Dedifferentiated amniotic fluid mesenchymal stem cell (primary cell): ENCODE measurements around the gene PTPN7.
"Not testable (repeated sequence)": the region's sequence is repeated elsewhere in the genome, so short reads cannot be mapped to it uniquely, and the experiment has no call there.

Source experiments
- DNase-seq: peaks from one replicate; pipeline ENCODE4 v3.0.0-alpha.2; 2016; ENCODE audit errors: extremely low spot score

PTPN7 gene

DNA sequence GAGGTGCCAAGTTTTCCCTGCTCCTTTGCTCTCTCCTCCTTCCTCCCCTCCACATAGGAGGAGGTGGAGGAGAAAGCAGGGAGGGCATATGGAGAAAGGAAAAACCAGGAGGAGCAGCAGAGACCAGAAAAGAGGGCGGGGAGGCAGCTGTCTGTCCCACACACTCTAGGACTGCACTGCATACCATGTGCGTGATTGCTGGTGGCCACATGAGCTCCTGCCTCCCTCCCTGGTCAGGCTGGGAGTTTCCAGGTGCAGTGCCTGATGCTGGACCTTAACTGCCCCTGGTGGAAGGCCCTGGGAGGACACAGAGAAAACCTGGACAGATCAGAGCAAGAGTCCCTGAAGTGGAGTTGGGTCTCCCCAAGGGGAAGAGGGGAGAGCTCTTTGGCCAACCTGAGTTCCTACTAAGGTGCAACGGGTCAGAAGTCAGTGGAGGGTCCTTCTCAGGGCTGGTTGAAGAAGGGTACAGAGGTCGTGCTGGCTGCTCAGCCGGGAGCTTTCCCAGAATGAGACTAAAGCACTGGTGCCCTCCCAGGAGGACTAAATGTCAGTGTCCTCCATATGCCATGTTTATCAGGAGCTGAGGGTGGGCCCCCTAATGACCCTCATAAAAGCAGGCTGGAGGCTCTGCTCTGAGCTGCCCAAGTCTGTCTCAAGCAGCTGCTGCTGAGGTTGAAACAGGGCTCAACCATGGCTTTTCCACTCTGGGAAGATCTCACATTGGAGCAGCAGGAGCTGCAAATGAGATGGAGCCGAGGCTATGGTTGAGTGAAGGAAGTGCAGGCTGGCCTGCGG is 29.7 kb upstream of the PTPN7 start:
- no peak for DNase-seq

GRCh38 chr1:202189001-202189790 is 28.8 kb upstream of the PTPN7 start:
- DNase-seq, result peak; percentile 51

DNA sequence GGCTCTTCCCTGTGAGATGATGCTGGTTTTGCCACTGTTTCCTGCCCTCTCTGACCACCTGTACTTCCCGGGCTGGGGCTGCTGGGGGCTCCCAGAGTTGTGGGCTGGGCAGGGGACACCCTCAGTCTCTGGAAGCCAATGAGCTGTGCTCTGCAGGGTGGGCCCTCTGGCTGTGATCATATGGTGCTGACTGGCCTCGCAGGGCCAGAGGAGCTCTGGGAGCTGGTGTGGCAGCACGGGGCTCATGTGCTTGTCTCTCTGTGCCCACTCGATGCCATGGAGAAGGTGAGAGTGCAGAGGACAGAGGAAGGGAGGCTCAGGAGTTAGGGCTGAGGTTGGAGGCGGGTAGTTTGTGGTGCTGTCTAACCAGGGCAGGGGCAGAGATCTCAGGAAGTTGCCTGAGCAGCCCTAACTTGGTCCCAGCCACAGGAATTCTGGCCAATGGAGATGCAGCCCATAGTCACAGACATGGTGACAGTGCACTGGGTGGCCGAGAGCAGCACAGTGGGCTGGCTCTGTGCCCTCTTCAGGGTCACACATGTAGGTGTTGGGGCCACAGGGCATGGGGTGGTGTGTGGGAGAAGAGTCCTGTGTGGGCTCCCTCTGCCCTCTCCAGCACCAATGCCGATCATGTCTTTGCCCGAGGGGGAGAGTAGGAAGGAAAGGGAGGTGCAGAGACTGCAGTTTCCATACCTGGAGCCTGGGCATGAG is 27.4 kb upstream of the PTPN7 start:
- DNase-seq, result no peak

GRCh38 chr1:202187041-202187671 is 26.8 kb upstream of the PTPN7 start:
- no peak for DNase-seq

- DNase-seq, result no peak
These were observed 25.9 kb upstream of the PTPN7 start for GRCh38 chr1:202186327-202186726.

DNA sequence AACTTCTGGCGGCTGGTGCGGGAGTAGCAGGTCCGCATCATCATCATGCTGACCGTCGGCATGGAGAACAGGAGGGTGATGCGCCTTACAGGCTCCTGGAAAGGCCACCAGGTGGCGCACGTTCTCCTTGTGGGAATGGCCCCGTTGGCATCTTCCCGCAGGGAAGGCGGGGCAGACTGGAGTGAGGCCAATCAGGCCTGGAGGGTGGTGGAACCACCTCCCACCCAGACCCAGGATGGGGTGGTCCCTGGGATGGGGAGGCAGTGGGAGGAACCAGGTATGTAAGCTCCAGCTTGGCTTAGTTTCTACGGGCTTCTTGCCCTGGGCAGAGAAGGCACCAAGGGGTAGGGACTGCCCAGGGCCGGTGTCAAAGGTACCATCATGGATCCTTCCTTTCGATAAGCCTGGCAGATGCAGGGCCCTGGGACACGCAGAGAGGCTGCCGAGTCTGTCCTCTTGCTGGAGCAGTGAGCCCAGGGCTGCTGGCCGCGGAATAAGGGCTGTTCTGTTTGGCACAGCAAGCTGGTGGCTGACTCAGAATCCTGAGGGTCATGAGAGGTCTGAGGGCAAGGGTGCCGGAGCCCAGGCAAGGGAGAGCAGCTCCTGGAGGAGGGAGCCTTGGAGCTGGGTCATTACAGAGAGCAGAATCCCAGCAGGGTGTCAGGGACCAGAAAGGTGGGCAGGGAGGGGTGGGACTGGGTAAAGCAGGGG is 24.5 kb upstream of the PTPN7 start:
- peak; percentile 80 for DNase-seq

GRCh38 chr1:202182040-202182877 is 21.9 kb upstream of the PTPN7 start:
- DNase-seq, result no peak

DNA sequence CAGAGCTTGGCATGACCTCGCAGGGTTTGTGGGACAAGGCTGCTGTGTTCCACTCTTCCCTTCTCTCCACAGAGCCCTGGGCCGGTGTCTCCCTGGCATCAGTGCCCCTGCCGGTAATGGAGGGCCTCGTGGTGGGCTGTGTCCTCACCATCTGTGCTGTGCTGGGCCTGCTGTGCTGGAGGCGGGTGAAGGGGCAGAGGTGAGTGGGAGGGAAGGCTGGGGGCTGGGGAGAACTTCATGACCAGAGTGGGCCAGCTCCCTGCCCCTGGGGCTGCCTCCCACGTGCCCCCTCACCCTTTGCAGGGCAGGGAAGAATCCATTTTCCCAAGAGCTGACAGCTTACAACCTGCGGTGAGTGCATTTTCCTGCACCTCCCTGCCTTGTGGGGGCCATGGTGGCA is 21.2 kb upstream of the PTPN7 start:
- no peak for DNase-seq

GRCh38 chr1:202180751-202181139 is 20.3 kb upstream of the PTPN7 start:
- DNase-seq, result not testable (repeated sequence)

DNA sequence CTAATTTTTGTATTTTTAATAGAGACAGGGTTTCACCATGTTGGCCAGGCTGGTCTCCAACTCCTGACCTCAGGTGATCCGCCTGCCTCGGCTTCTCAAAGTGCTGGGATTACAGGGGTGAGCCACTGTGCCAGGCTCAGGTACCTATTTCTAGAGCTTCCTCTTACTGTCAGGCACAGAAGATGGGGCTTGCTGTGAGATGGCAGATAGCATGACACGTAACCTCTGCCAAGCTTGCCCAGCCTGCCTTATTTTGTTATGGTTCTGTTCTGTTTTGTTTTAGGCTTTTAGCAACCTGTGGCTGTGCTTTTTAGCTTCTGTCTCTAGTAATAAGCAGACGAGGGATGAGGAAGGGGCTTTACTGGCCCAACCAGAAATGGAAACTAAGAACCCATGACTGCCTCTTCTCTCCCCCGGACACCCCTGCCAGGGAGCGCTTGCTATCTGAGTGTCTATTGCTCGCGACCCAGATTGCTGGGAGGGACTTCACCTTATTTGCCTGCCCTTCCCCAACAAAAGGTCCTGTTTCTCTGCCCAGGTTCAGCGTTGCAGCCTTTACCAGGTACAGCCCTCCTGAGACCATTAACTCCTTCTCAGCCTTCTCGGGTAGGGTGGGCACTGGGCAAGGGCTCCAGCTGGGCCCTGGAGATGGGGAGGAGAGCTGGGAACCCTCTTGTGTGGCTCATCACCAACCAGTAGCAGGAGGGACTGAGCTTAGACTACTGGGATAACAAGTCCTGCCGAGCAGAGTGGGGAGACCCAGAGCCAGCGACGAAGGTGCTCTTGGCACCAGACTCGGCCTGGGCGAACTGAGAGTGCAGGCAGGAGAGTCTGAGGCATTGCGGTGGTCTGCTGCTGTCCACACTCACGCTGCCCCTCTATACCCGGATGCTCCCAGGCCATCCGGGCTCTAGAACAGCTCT is 19.7 kb upstream of the PTPN7 start:
- no peak for DNase-seq

DNA sequence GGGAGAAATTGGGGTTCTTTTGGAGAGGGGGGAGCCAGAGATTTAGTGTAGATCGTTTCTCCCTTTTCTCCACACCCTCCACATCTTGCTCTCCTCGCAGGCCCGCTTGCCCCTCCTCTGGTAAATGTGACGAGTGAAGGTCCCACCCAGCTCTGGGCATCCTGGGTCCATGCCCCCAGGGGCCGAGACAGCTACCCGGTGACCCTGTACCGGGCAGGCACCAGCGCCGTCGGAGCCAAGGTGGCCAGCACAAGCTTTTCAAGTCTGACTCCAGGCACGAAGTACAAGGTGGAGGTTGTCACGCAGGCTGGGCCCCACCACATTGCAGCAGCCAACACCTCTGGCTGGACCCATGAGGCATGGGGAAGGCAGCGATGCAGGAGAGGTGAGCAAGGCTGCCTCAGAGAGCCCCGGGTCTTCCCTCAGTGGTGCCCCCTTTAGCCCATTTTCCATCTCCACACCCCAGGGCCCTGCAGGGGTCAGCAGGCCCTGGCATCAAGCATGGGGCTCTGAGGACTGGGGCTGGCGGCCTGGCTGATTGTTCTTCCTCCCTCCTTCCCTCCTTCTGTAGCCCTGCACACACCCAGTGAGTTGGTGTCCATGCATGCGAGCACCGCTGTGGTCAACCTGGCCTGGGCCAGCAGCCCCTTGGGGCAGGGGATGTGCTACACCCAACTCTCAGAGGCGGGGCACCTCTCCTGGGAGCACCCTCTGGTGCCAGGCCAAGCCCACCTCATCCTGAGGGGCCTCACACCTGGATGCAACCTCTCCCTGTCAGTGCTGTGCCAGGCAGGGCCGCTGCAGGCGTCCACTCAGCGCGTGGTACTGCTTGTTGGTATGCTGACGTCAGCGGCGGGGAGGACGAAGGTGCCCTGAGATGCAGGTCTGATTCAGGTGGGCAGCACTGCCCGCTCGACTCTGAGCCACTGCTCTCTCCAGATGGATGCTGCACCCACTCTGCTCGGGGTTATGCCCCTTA is 16.8 kb upstream of the PTPN7 start:
- no peak for DNase-seq

GRCh38 chr1:202173993-202174392 is 13.6 kb upstream of the PTPN7 start:
- DNase-seq, result no peak

DNA sequence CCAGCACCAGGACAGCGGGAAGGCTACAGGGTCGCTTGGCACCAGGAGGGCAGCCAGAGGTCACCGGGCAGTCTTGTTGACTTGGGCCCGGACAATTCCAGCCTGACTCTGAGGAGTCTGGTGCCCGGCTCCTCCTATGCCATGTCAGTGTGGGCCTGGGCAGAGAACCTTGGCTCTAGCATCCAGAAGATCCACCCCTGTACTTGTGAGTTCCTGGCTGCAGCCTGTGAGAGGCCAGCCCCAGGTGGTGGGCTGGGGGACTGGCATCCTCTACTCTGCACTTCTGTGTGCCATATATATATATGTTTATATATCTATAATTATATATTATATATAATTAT is 11.6 kb upstream of the PTPN7 start:
- DNase-seq, result no peak

GRCh38 chr1:202171292-202172014 is 11.1 kb upstream of the PTPN7 start:
- DNase-seq, result no peak

GRCh38 chr1:202170726-202171125 is 10.3 kb upstream of the PTPN7 start:
- no peak for DNase-seq

- no peak for DNase-seq
These were observed 8.5 kb upstream of the PTPN7 start for GRCh38 chr1:202168861-202169260.

GRCh38 chr1:202167708-202168415 is 7.5 kb upstream of the PTPN7 start:
- DNase-seq, result no peak
